Measurements from ENCODE around the gene POU5F1. TPM values are rescaled to one million over a fixed set of nuclear protein-coding genes. Genes with fewer than 3 reads are reported as not detected.
A peak's percentile ranks its signal among the peaks of the same experiment; 100 is the strongest.

Gene POU5F1
- polyA plus RNA-seq, 1 of the 3 experiments (the other 2 are of a cell fraction): not detected

GRCh38 chr6:31129130-31129529, 41.4 kb downstream of the POU5F1 start (continued):
- no peak for TF ChIP-seq IRF3 (IDR thresholded peaks at IDR 0.05; ENCODE audit: low read depth, low read length)
- TF ChIP-seq MXI1 (IDR thresholded peaks at IDR 0.05; ENCODE audit: low read depth, low read length): no peak
- no peak for TF ChIP-seq CTCF (IDR thresholded peaks at IDR 0.05)
- no peak for TF ChIP-seq FOSL2 (IDR thresholded peaks at IDR 0.05; ENCODE audit: borderline replicate concordance, low read depth)
- no peak for TF ChIP-seq GATA2 (CRISPR knock-in tag; IDR thresholded peaks at IDR 0.05)
- no peak for TF ChIP-seq POLR2AphosphoS5 (IDR thresholded peaks at IDR 0.05; ENCODE audit: low read depth, low read length)
- no peak for TF ChIP-seq GABPA (IDR thresholded peaks at IDR 0.05; ENCODE audit: low read depth)
- no peak for TF ChIP-seq RCOR1 (IDR thresholded peaks at IDR 0.05; ENCODE audit: low read length)
- TF ChIP-seq USF2 (IDR thresholded peaks at IDR 0.05; ENCODE audit: borderline replicate concordance, low read depth, low read length): no peak
- no peak for TF ChIP-seq NRF1 (IDR thresholded peaks at IDR 0.05; ENCODE audit: low read depth, low read length)
- no peak for TF ChIP-seq TCF12 (IDR thresholded peaks at IDR 0.05)
- no peak for TF ChIP-seq CHD2 (IDR thresholded peaks at IDR 0.05; ENCODE audit: low read length, partially characterized antibody)
- no peak for TF ChIP-seq ZBTB33 (IDR thresholded peaks at IDR 0.05; ENCODE audit: borderline replicate concordance, low read depth)

- ChIA-PET POLR2A (no interaction called here), CTCF (interaction anchor here (0.7 to 4.8 kb wide), 16 partner anchors 9 to 300 kb away, joined by 3 to 21 read pairs (median 4); partner anchors contain the start of genes C6orf15, PSORS1C1 and PSORS1C2)
- peak; percentile 60 for DNase-seq
- Histone ChIP-seq H3K36me3 (replicated peaks in 1 of 2; ENCODE audit: control insufficient read depth in 1 of 2, insufficient read depth in 2 of 2, low read length in 1 of 2) (no peaks in the 10 kb centered on the region), H3K9me2 (no peaks in the 10 kb centered on the region), H4K20me1 (ENCODE audit: insufficient read depth) (0 out of 2 replicates have a peak, but pooled peaks cover 1% of the 10 kb centered on the region), H3K27ac (ENCODE audit: low read depth in 2 of 2, low read length in 1 of 2) (no peak overlapping the region), H3F3A (replicated peaks; ENCODE audit: insufficient read depth) (no peaks in the 10 kb centered on the region), H3K27me3 (ENCODE audit: insufficient read depth) (no peaks in the 10 kb centered on the region), H3K4me1 (ENCODE audit: control insufficient read depth in 1 of 2, insufficient read depth in 2 of 2, low read depth in 1 of 2, low read length in 1 of 2) (peaks cover 0 to 6% of the 10 kb centered on the region in 2 experiments; a peak in 2 of 4 replicates), H3K9ac (no peak overlapping the region), H2AFZ (ENCODE audit: low read depth) (no peak overlapping the region), H3K4me3 (ENCODE audit: low read depth in 2 of 2, low read length in 1 of 2) (no peak overlapping the region; a peak in 1 of 4 replicates), H3K9me3 (no peaks in the 10 kb centered on the region), H3K79me2 (ENCODE audit: insufficient read depth) (no peaks in the 10 kb centered on the region), H3K4me2 (no peak overlapping the region)
- WGBS (ENCODE audit: low lambda C conversion rate): 4% methylated on average over 7 of the region's 8 CpGs
- TF ChIP-seq CTCF (IDR thresholded peaks at IDR 0.05) (peak; percentile 73), RAD21 (IDR thresholded peaks at IDR 0.05; ENCODE audit: low read length) (peak; percentile 39), SMC3 (IDR thresholded peaks at IDR 0.05; ENCODE audit: low read depth, low read length) (peak; percentile 49), JUND (IDR thresholded peaks at IDR 0.05) (no peak), YY1 (IDR thresholded peaks at IDR 0.05; ENCODE audit: low read depth) (no peak), CHD2 (IDR thresholded peaks at IDR 0.05; ENCODE audit: low read length, partially characterized antibody) (no peak)
Measured at GRCh38 chr6:31128093-31128676, 42.3 kb downstream of the POU5F1 start.
